ENCODE measurements around the gene STAC3. TPM values are rescaled to one million over a fixed set of nuclear protein-coding genes. Genes with fewer than 3 reads are reported as not detected.

The STAC3 gene
- total RNA-seq, 4 donors from 2014 or later: 459 to 1,596 (median 855) TPM

DNA sequence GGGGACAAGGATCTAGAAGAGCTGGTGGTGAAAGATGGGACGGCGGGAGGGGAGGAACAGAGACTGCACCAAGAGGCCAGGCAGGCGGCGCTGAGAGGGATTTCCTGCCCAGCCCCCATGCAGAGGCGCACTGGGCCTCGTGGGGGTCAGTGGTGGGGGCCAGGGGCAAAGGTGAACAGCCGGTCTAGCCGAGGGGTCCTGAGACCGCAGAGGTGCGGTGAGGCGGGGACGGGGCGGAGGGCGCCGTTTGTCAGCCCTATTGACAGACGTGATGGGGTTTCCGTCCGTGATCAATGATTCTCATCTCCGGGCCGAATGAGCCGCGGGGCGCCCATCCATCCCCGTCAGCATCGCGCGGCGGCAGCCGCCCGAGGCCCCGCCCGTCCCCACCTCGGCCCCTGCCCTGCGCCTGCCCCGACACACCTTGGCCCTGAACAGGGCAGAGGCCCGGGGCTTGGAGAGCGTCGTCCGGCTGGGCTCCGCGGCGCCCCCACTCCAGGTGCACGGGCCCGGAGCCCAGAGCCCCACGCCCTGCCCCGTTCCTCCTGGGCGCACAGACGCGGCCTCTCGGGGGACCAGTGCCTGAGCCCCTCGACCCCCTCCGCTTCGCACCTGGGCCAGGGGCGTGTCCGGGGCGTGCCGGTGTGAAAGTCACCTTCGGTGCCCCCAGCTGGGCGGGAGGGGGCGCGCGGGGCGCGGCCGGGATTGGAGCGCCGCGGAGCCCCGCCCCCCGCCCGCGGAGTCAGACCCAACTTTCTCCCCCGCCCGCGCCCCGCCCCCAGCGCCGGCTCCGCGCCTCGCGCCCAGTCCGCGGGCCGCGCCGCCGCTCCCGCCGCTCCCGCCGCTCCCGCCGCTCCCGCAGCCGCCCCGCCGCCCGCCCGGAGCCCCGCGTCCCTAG lies 34.7 kb downstream of the STAC3 start, which contains the start of gene NXPH4:
Gene NXPH4, plus strand, starts transcription at position 781 of the 898 bp plus-strand sequence. CDS start 176 bp downstream, outside the sequence.
- Histone ChIP-seq H3K27ac (no peak within 1 kb of the TSS), H3K4me1 (peaks cover 6 to 23% of the 10 kb centered on the region in 2 donors), H3K9me3 (no peaks in the 10 kb centered on the region), H3K27me3 (peaks cover 55 to 66% (median 60%) of the 10 kb centered on the region in 3 donors), H3K36me3 (no peaks in the 10 kb centered on the region), H3K4me3 (peak within 1 kb of the TSS; percentile 51 to 68 (median 54))
- DNase-seq: no peak
- intact Hi-C loops (cut with DNase I; ENCODE audit: low total_unique reads) (no loop called here), in situ Hi-C loops (cut with MboI; ENCODE audit: low sequenced_read_pairs in 4 of 4) (no loop called here)
- no peak for ATAC-seq
- TF ChIP-seq, protein P1, sequence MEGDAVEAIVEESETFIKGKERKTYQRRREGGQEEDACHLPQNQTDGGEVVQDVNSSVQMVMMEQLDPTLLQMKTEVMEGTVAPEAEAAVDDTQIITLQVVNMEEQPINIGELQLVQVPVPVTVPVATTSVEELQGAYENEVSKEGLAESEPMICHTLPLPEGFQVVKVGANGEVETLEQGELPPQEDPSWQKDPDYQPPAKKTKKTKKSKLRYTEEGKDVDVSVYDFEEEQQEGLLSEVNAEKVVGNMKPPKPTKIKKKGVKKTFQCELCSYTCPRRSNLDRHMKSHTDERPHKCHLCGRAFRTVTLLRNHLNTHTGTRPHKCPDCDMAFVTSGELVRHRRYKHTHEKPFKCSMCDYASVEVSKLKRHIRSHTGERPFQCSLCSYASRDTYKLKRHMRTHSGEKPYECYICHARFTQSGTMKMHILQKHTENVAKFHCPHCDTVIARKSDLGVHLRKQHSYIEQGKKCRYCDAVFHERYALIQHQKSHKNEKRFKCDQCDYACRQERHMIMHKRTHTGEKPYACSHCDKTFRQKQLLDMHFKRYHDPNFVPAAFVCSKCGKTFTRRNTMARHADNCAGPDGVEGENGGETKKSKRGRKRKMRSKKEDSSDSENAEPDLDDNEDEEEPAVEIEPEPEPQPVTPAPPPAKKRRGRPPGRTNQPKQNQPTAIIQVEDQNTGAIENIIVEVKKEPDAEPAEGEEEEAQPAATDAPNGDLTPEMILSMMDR (IDR thresholded peaks at IDR 0.05 in 4 of 5, conservative IDR thresholded peaks at IDR 0.05 in 1 of 5): no peak
- TF ChIP-seq POLR2A (IDR thresholded peaks at IDR 0.05): no peak

DNA sequence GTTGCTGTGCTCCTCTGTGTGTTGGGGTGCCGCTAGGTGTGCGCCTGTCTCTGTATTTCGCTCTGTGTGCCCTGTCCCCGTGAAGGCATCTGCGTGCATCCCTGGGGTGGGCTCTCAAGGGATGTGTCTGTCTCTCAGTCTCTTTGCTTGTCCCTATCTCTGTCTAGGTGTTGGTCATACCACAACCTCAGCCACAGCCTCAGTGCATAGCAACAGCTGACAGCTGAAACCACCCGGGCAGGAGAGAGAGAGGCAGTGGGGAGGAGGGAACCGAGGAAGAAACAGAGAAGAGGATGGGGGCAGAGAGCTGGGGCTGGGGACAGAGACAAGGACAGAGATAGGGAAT lies 35.3 kb downstream of the STAC3 start:
- no peaks in the 10 kb centered on the region for H3K9me3 ChIP-seq
- intact Hi-C loops (cut with DNase I; ENCODE audit: low total_unique reads): no loop called here
- peaks cover 6 to 23% of the 10 kb centered on the region in 2 donors for H3K4me1 ChIP-seq
- no peak overlapping the region for H3K27ac ChIP-seq
- no peak for TF ChIP-seq POLR2A (IDR thresholded peaks at IDR 0.05)
- TF ChIP-seq, protein P1 (IDR thresholded peaks at IDR 0.05 in 4 of 5, conservative IDR thresholded peaks at IDR 0.05 in 1 of 5): no peak
- ATAC-seq (no peak), DNase-seq (no peak)
- H3K27me3 ChIP-seq: peaks cover 48 to 60% (median 53%) of the 10 kb centered on the region in 3 donors
- no peaks in the 10 kb centered on the region for H3K36me3 ChIP-seq
- in situ Hi-C loops (cut with MboI; ENCODE audit: low sequenced_read_pairs in 4 of 4): no loop called here
- H3K4me3 ChIP-seq: no peak overlapping the region

DNA sequence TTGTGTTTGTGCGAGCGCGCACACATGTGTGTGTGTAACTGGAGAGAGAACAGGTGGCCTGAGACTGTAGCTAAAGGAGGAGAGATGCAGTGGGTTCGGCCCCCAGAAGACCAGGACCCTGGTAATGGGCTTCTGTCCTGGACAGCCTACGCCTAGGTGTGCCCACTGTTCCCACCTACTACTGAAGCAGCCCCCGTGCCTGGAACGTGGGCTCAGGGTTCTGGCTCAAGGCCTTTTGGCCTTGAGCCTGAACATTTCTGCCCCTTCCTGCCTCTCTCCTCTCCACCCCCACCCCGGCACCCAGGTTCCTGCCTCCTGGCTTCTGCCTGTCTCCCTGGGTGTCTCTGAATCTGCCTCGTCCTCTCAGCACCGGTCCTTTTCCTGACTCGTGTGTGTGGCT lies 35.9 kb downstream of the STAC3 start:
- TF ChIP-seq, protein P1 (IDR thresholded peaks at IDR 0.05 in 4 of 5, conservative IDR thresholded peaks at IDR 0.05 in 1 of 5): no peak
- TF ChIP-seq POLR2A (IDR thresholded peaks at IDR 0.05): no peak
- no peaks in the 10 kb centered on the region for H3K36me3 ChIP-seq
- ATAC-seq: no peak
- H3K9me3 ChIP-seq: no peaks in the 10 kb centered on the region
- H3K27me3 ChIP-seq: peaks cover 46 to 54% (median 49%) of the 10 kb centered on the region in 3 donors
- DNase-seq: no peak
- intact Hi-C loops (cut with DNase I; ENCODE audit: low total_unique reads) (no loop called here), in situ Hi-C loops (cut with MboI; ENCODE audit: low sequenced_read_pairs in 4 of 4) (no loop called here)
- H3K4me1 ChIP-seq: peaks cover 6 to 23% of the 10 kb centered on the region in 2 donors
- no peak overlapping the region for H3K27ac ChIP-seq
- H3K4me3 ChIP-seq: no peak overlapping the region

DNA sequence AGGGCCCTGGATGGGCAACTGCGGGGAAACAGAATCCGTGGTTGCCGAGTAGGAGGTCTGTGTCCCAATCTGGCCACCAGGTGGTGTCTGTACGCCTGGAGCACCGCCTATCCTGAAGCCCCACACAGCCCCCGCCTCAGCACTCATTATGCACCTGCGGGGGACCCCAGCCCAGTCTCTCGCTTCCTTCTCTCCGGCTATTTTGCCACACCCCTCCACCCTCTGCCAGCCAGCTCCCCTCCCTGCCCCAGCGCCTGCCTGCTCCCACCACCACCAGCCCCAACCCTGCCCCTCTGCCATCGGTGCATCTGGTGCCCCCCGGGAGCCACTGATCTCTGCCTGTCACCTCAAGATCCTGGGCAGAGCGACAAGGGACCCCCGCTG lies 36.6 kb downstream of the STAC3 start:
- Histone ChIP-seq H3K4me3 (no peak overlapping the region), H3K27ac (no peak overlapping the region), H3K9me3 (no peaks in the 10 kb centered on the region), H3K4me1 (peaks cover 6 to 23% of the 10 kb centered on the region in 2 donors), H3K27me3 (peaks cover 42 to 47% (median 43%) of the 10 kb centered on the region in 3 donors), H3K36me3 (no peaks in the 10 kb centered on the region)
- peak; percentile 51 to 55 for ATAC-seq
- peak in 1 of 2 donors; percentile 24 for DNase-seq
- TF ChIP-seq, protein P1 (IDR thresholded peaks at IDR 0.05 in 4 of 5, conservative IDR thresholded peaks at IDR 0.05 in 1 of 5): peak; percentile 58 to 80 (median 72)
- no peak for TF ChIP-seq POLR2A (IDR thresholded peaks at IDR 0.05)
- intact Hi-C loops (cut with DNase I; ENCODE audit: low total_unique reads): loop anchor here (1.0 kb wide), 1 partner anchor 25 kb away; no protein-coding TSS in a partner anchor
- in situ Hi-C loops (cut with MboI; ENCODE audit: low sequenced_read_pairs in 4 of 4): no loop called here
